ENCODE data around the gene STK25.

STK25 gene

GRCh38 chr2:241492174-241492565 is 16.2 kb downstream of the STK25 start:
- DNase-seq = no peak

GRCh38 chr2:241491549-241492173 is 16.7 kb downstream of the STK25 start:
- no peak for DNase-seq

- no peak for DNase-seq
These were observed 17.4 kb downstream of the STK25 start for GRCh38 chr2:241490825-241491506.

- DNase-seq = no peak
These were observed 18.4 kb downstream of the STK25 start for GRCh38 chr2:241489733-241490680.

- no peak for DNase-seq
These were observed 19.3 kb downstream of the STK25 start for GRCh38 chr2:241489088-241489487.

GRCh38 chr2:241485172-241485911 is 23.0 kb downstream of the STK25 start:
- no peak for DNase-seq

GRCh38 chr2:241483305-241483704 is 25.1 kb downstream of the STK25 start:
- no peak for DNase-seq

- no peak for DNase-seq
These were observed 26.0 kb downstream of the STK25 start for GRCh38 chr2:241482126-241482955.

- no peak for DNase-seq
These were observed 26.7 kb downstream of the STK25 start for GRCh38 chr2:241481687-241482086.

- no peak for DNase-seq
These were observed 29.1 kb downstream of the STK25 start for GRCh38 chr2:241479026-241479898.

GRCh38 chr2:241478166-241478565 is 30.2 kb downstream of the STK25 start:
- no peak for DNase-seq

GRCh38 chr2:241475267-241475666 is 33.1 kb downstream of the STK25 start:
- no peak for DNase-seq

- DNase-seq = no peak
These were observed 35.0 kb downstream of the STK25 start for GRCh38 chr2:241473399-241473798.

- no peak for DNase-seq
These were observed 38.6 kb downstream of the STK25 start for GRCh38 chr2:241469746-241470145.

- no peak for DNase-seq
These were observed 40.0 kb downstream of the STK25 start for GRCh38 chr2:241468476-241468781.

- DNase-seq = no peak
These were observed 40.5 kb downstream of the STK25 start for GRCh38 chr2:241467777-241468475.

GRCh38 chr2:241466230-241466629 is 42.2 kb downstream of the STK25 start:
- no peak for DNase-seq

GRCh38 chr2:241465543-241465942 is 42.8 kb downstream of the STK25 start:
- DNase-seq = no peak

GRCh38 chr2:241463276-241464135 is 44.9 kb downstream of the STK25 start:
- no peak for DNase-seq
